AG09309 (cell line): ENCODE results near the gene C11orf24.

Experiments
- DNase-seq: peaks from one replicate; pipeline ENCODE4 v3.0.0-alpha.2; 2010; ENCODE audit warnings: low read depth
- H3K4me3 ChIP-seq: 2 replicates; pipeline ENCODE4 v1.5.1; 2011; ENCODE audit warnings: mild to moderate bottlenecking, low read depth, low read length, moderate library complexity; ENCODE audit not compliant: control insufficient read depth
- TF ChIP-seq, protein P1 (sequence below): IDR thresholded peaks from 2 replicates; pipeline ENCODE4 v1.5.1; 2011; ENCODE audit warnings: mild to moderate bottlenecking, low read depth, low read length, inconsistent platforms; ENCODE audit not compliant: insufficient read depth, control insufficient read depth; ENCODE audit errors: missing control alignments

The C11orf24 gene

DNA sequence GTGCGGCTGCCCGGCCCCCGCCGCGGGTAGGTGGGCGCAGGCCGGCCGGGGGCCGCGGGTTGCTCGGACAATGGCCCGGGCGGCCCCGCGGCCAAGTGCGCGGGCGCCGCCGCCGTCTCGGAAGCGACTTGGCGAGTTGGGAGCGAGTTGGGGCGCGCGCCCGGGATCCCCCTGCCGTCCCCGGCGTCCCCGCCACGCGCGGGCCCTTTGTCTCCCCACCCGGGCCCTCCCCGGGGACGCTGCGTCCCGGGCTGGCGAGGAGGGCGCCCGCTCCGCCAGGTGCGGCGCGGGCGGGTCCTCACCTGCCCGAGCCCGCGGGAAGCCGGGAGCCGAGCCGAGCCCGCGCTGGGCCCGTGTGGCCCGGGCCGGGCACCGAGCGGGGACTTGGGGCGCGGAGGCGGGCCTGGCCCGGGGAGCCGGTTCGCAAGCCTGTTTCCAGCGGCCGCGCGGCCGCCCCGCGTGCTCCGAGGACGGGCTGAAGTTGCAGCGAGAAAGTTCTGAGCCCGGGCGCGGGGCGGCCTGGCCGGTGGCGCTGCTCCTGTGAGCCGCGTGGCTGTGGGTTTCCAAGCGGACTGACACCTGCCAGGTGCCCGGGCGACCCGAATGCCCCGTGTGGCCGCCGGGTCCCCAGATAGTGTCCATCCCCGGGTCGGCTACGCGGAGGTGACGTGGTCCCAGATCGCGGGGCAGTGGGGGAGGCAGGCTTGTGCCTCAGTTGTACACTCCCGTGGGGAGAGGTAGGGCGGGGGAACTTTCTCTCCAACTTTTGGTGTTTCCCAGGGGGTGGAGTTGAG is 41.2 kb upstream of the C11orf24 start:
- peak overlapping the region; percentile 57 for H3K4me3 ChIP-seq
- DNase-seq = no peak
- TF ChIP-seq, protein P1, sequence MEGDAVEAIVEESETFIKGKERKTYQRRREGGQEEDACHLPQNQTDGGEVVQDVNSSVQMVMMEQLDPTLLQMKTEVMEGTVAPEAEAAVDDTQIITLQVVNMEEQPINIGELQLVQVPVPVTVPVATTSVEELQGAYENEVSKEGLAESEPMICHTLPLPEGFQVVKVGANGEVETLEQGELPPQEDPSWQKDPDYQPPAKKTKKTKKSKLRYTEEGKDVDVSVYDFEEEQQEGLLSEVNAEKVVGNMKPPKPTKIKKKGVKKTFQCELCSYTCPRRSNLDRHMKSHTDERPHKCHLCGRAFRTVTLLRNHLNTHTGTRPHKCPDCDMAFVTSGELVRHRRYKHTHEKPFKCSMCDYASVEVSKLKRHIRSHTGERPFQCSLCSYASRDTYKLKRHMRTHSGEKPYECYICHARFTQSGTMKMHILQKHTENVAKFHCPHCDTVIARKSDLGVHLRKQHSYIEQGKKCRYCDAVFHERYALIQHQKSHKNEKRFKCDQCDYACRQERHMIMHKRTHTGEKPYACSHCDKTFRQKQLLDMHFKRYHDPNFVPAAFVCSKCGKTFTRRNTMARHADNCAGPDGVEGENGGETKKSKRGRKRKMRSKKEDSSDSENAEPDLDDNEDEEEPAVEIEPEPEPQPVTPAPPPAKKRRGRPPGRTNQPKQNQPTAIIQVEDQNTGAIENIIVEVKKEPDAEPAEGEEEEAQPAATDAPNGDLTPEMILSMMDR = no peak

DNA sequence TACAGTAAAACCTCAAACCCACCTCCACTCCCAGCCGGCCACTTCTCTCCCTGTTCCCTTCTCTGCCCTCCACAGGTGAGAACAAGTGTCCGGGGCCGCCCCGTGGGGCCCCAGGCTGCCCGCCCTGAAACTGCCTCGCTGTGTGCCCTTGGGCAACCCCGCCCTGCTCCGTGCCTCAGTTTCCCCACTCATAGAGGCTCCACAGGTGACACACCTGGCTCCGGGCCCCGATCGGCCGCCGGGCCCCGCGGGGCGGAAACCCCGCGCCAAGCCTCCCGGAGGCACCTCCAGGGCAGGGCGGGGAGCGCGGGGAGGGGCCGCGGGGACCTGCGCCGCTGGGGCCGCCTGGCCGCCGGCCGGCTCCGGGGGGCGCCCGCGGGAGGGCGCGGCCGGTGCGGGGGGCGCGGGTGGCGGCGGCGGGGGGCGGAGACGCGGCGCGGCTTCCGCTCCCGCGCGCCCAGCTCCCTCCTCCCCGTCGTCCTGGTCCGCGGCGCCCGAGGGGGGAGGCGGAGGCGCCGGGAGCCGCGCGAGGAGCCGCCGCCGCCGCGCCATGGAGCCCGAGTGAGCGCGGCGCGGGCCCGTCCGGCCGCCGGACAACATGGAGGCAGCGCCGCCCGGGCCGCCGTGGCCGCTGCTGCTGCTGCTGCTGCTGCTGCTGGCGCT is 40.5 kb upstream of the C11orf24 start, which contains the start of gene LRP5:
Gene LRP5 (plus strand): TSS at position 475 of the 663 bp plus-strand sequence. CDS start 124 bp downstream, at position 599.
- TF ChIP-seq, protein P1 = no peak
- no peak for DNase-seq
- H3K4me3 ChIP-seq = peak within 1 kb of the TSS; percentile 57

DNA sequence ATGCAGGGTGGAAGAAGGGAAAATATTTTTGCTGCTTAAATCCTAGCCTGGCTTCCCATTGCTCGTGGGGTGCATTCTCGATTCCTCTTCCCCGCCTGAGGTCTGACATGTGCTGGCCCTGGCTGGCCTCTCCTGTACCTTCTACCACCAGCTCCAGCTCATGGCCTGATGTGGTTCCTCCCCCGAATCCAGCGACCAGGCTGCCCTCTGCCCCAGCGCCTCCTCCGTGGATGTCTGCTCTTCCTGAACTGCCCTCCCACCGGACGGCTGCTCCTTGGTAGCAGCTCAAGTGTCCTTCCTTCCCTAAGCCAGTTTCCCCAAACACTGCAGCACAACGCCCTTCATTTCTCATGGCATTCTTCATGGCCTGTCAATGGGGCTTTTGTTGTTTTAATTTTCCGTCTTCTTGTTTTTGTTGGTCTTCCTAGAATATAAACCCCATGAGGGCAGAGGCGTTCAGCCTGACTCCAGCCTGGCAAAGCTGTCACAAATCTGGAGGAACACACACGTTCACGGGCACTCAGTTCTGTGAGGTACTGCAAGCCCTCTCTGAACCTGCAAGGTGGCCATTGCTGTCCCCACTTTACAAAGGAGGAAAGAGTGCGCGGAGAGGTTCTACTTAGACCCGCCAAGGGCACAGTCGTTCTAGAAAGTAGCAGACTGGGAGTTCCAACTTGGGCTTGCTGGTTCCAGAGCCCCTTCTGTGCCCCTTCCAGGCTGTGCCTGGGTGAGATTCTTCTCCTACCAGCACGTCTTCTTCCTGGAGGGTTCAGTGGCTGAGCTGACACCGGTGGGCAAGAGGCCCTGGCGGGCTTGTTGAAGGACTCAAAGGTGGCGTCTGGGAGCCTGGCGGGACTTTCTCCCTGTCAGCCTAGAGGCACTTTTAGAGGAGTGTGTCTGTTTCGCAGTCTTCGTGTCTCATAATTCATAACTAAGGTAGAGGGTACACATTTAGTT is 39.7 kb upstream of the C11orf24 start:
- no peak overlapping the region for H3K4me3 ChIP-seq
- TF ChIP-seq, protein P1 = no peak
- DNase-seq = no peak

DNA sequence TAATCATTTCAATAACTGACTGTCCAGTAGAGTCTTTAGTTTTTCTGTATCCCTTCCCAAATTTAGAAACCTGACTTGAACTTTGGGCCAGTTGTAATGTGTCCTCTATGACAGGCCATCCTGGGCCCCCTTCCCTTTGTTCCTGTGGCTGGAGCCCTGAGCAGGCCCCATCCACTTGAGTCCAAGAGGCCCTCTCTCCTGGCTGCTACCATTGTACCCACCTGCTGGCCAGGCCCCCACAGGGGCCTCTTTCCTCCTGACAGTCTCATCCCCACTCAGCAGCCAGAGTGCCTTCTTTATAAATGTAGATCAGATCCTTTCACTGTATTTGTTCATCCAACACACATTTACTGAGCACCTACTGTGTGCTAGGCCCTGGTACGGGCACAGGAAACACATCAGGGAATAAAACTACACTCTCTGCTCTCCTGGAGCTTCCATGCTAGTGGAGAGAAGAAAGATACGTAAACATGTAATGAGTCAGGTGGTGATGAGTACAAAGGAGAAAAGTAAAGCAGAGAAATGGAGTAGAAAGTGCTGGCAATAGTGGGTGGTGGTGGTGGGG is 37.9 kb upstream of the C11orf24 start:
- TF ChIP-seq, protein P1 = no peak
- DNase-seq = no peak

DNA sequence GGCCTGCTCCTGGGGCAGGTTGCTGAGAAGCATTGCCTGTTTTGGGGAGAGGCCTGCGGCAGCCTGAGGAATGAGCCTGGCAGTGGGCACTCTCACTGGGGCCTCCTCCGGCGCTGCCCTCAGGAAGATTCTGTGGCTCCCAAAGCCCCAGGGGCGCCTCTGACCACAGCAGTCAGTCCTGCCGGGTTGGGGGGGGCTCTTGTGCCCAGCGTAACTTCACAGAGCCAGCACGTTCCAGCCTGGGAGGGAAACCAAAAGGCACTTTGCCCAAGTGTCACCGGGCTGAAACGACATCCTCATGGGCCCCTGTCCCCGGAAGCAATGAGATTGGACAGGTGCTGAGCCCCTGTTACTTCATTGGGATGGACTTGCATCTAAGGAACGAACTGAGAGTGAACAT is 36.3 kb upstream of the C11orf24 start:
- TF ChIP-seq, protein P1 = no peak
- no peak overlapping the region for H3K4me3 ChIP-seq
- DNase-seq = no peak

More for the DNA sequence above, 37.9 kb upstream of the C11orf24 start:
- H3K4me3 ChIP-seq = no peak overlapping the region

DNA sequence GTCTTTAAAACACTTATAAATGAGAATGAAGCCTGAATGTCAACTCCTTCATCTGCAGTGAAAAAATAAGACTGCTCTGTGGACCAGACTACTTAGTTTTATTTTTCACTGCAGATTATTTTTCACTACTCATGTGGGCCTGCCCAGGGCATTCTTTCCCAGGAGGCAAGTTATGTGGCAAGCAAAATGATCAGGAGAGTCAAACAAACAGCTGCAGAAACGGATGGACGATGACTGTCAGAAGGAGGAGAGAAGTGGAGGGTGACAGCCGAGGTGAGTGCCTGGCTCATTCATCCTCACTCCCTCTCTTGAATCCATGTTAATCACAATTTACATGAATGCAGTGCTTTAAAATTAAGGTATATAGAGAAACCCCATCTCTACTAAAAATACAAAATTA is 34.9 kb upstream of the C11orf24 start:
- TF ChIP-seq, protein P1 = no peak
- H3K4me3 ChIP-seq = no peak overlapping the region
- DNase-seq = no peak
